HepG2 (cell line): ENCODE results near the gene GFER. TPM values are rescaled to one million over a fixed set of nuclear protein-coding genes. Genes with fewer than 3 reads are reported as not detected.

ENCODE experiments used
- AGO2 ChIP-seq: fragments of 200-400 bp; formaldehyde crosslinking; optimal IDR thresholded peaks from 2 replicates; pipeline ENCODE3; 2017; ENCODE audit warnings: mild to moderate bottlenecking, low read depth, low read length, moderate library complexity
- AHR ChIP-seq: IDR thresholded peaks from 2 replicates; pipeline ENCODE4 v1.6.1; 2018; ENCODE audit warnings: missing genetic modification reagents, missing compliant biosample characterization
- ATM ChIP-seq: fragments of 450-650 bp; IDR thresholded peaks from 2 replicates; pipeline ENCODE4 v1.7.1; 2017; ENCODE audit warnings: mild to moderate bottlenecking, borderline replicate concordance
- CBFB ChIP-seq: sonication (generic); formaldehyde crosslinking; IDR thresholded peaks from 2 replicates; pipeline ENCODE4 v1.4.0; 2020; ENCODE audit warnings: missing genetic modification reagents
- CSRNP2 ChIP-seq: sonication (generic); formaldehyde crosslinking; conservative IDR thresholded peaks from 2 replicates; pipeline ENCODE4 v1.8.0; 2022; ENCODE audit warnings: low read depth, missing genetic modification reagents
- DBP ChIP-seq: sonication (generic); formaldehyde crosslinking; IDR thresholded peaks from 2 replicates; pipeline ENCODE4 v1.4.0; 2020; ENCODE audit warnings: missing genetic modification reagents; ENCODE audit errors: not compliant biosample characterization
- DZIP1 ChIP-seq: sonication (generic); formaldehyde crosslinking; IDR thresholded peaks from 2 replicates; pipeline ENCODE4 v1.5.0; 2020; ENCODE audit warnings: mild to moderate bottlenecking, missing genetic modification reagents
- EEA1 ChIP-seq: sonication (generic); formaldehyde crosslinking; IDR thresholded peaks from 2 replicates; pipeline ENCODE4 v1.5.1; 2020; ENCODE audit warnings: mild to moderate bottlenecking, missing genetic modification reagents, borderline replicate concordance
- HNRNPLL ChIP-seq: fragments of 200-400 bp; formaldehyde crosslinking; IDR thresholded peaks from 2 replicates; pipeline ENCODE4 v1.6.1; 2017; ENCODE audit warnings: mild to moderate bottlenecking, low read depth, low read length; ENCODE audit not compliant: poor library complexity, severe bottlenecking
- IRF2 ChIP-seq: IDR thresholded peaks from 2 replicates; pipeline ENCODE4 v1.6.1; 2018; ENCODE audit warnings: missing genetic modification reagents, missing compliant biosample characterization
- KAT7 ChIP-seq: IDR thresholded peaks from 2 replicates; pipeline ENCODE4 v1.6.1; 2018; ENCODE audit warnings: borderline replicate concordance, missing compliant biosample characterization
- MXD1 ChIP-seq: sonication (generic); formaldehyde crosslinking; IDR thresholded peaks from 2 replicates; pipeline ENCODE4 v1.4.0; 2020; ENCODE audit warnings: mild to moderate bottlenecking, missing genetic modification reagents
- NR2F1 ChIP-seq, 2 experiments: fragments of 450-650 bp in 1 of 2; formaldehyde crosslinking in 1 of 2; IDR thresholded peaks; 2 replicates each; pipeline versions ENCODE4 v1.5.0 to v1.6.1; 2016 to 2020; ENCODE audit warnings: mild to moderate bottlenecking in 1 of 2, missing compliant biosample characterization in 1 of 2, missing genetic modification reagents in 1 of 2, moderate library complexity in 1 of 2
- POLR2AphosphoS2 ChIP-seq: IDR thresholded peaks from 2 replicates; pipeline ENCODE4 v1.6.1; 2011; ENCODE audit warnings: low read depth, low read length, improper control_type of control experiment
- RBM39 ChIP-seq: fragments of 200-400 bp; formaldehyde crosslinking; IDR thresholded peaks from one replicate; pipeline ENCODE4 v1.6.1; 2018; ENCODE audit warnings: antibody characterized with exemption, mild to moderate bottlenecking, low read depth, low read length; ENCODE audit not compliant: poor library complexity, severe bottlenecking
- RFXAP ChIP-seq: sonication (generic); formaldehyde crosslinking; IDR thresholded peaks from 2 replicates; pipeline ENCODE4 v1.4.0; 2020; ENCODE audit warnings: missing genetic modification reagents, borderline replicate concordance
- SAFB2 ChIP-seq: sonication (generic); formaldehyde crosslinking; IDR thresholded peaks from 2 replicates; pipeline ENCODE4 v1.5.1; 2020; ENCODE audit warnings: missing genetic modification reagents, low read depth, mild to moderate bottlenecking, borderline replicate concordance
- SALL1 ChIP-seq: sonication (generic); formaldehyde crosslinking; IDR thresholded peaks from 2 replicates; pipeline ENCODE4 v1.8.0; 2022; ENCODE audit warnings: mild to moderate bottlenecking, missing genetic modification reagents
- SP5 ChIP-seq: IDR thresholded peaks from 2 replicates; pipeline ENCODE4 v1.6.1; 2016; ENCODE audit warnings: low read depth, borderline replicate concordance
- XBP1 ChIP-seq: sonication (generic); formaldehyde crosslinking; IDR thresholded peaks from 2 replicates; pipeline ENCODE4 v1.5.0; 2020; ENCODE audit warnings: missing genetic modification reagents
- ZNF121 ChIP-seq: sonication (generic); formaldehyde crosslinking; IDR thresholded peaks from 2 replicates; pipeline ENCODE4 v1.5.0; 2020; ENCODE audit warnings: mild to moderate bottlenecking, missing genetic modification reagents
- ZNF235 ChIP-seq: sonication (generic); formaldehyde crosslinking; IDR thresholded peaks from 2 replicates; pipeline ENCODE4 v1.8.1; 2023; ENCODE audit warnings: mild to moderate bottlenecking, missing genetic modification reagents, borderline replicate concordance
- ZNF263 ChIP-seq: sonication (generic); formaldehyde crosslinking; IDR thresholded peaks from 2 replicates; pipeline ENCODE4 v1.4.0; 2020; ENCODE audit warnings: missing genetic modification reagents
- ZNF484 ChIP-seq: sonication (generic); formaldehyde crosslinking; IDR thresholded peaks from 2 replicates; pipeline ENCODE4 v1.5.1; 2020; ENCODE audit warnings: mild to moderate bottlenecking, low read depth, missing genetic modification reagents, borderline replicate concordance
- ZNF766 ChIP-seq: sonication (generic); formaldehyde crosslinking; IDR thresholded peaks from 2 replicates; pipeline ENCODE4 v1.5.0; 2020; ENCODE audit warnings: missing genetic modification reagents, borderline replicate concordance
- polyA plus RNA-seq, 8 experiments: library from polyadenylated mRNA; depleted of rRNA in 3 of 8; stranded (reverse) in 7 of 8; unstranded in 1 of 8; fragments of >200 nt; fragmentation: Illumina TruSeq in 4 of 8; extraction: Trizol in 4 of 8; gene quantifications; 2 replicates each; pipeline versions ENCODE4 v1.2.1 to v1.2.3, GENCODE V29; 2011 to 2016; ENCODE audit warnings: low read depth in 4 of 8, missing spikeins in 1 of 8, mixed read lengths in 1 of 8; ENCODE audit not compliant: insufficient read depth in 1 of 8
- total RNA-seq, 5 experiments: library from RNA; depleted of rRNA; stranded (reverse); fragments of >200 nt; fragmentation: Illumina TruSeq; extraction: Trizol; gene quantifications; 2 replicates each; pipeline ENCODE4 v1.2.3, GENCODE V29; 2016; ENCODE audit warnings: low read depth in 1 of 5

Gene GFER
- total and polyA plus RNA-seq, 2 of the 13 experiments (the other 11 are each of a cell fraction or from before 2014, with no cell fraction given): 28.6 to 71.7 TPM

- TF ChIP-seq DBP (CRISPR knock-in tag) (no peak), ZNF484 (CRISPR knock-in tag) (no peak), ZNF121 (CRISPR knock-in tag) (no peak), AGO2 (peak; percentile 73), ZNF766 (CRISPR knock-in tag) (0 out of 2 replicates have a peak, but pooled peaks have one; percentile 32), MXD1 (CRISPR knock-in tag) (no peak), AHR (CRISPR knock-in tag) (no peak), SP5 (0 out of 2 replicates have a peak, but pooled peaks have one; percentile 20), XBP1 (CRISPR knock-in tag) (no peak), ZNF263 (CRISPR knock-in tag) (peak; percentile 86; the same call in 1 of the 2 replicates), POLR2AphosphoS2 (no peak), SAFB2 (CRISPR knock-in tag) (no peak; the same call in 1 of the 2 replicates), DZIP1 (CRISPR knock-in tag) (0 out of 2 replicates have a peak, but pooled peaks have one; percentile 6), SALL1 (peak; percentile 8), HNRNPLL (no peak), CSRNP2 (no peak), ZNF235 (CRISPR knock-in tag) (no peak; the same call in 1 of the 2 replicates), EEA1 (CRISPR knock-in tag) (peak; percentile 74; the same call in 1 of the 2 replicates), ATM (no peak), CBFB (no peak), RFXAP (CRISPR knock-in tag) (peak; percentile 24; the same call in 1 of the 2 replicates), IRF2 (CRISPR knock-in tag) (no peak), NR2F1 (CRISPR knock-in tag; IDR thresholded peaks at IDR 0.05) (no peak), KAT7 (CRISPR knock-in tag) (no peak; the same call in 1 of the 2 replicates), RBM39 (peak; percentile 25)
Observed at GRCh38 chr16:2034696-2035430, 50.9 kb downstream of the GFER start (continued).
